GM10248 (cell line): ENCODE measurements around the gene MRPS11.
"Not testable (repeated sequence)": the region's sequence is repeated elsewhere in the genome, so short reads cannot be mapped to it uniquely, and the experiment has no call there.

Experiments
- CTCF ChIA-PET: fragments of 300-600 bp; sonication (Branson Sonifier 250); formaldehyde crosslinking; extraction: SDS; loops from one replicate; lab custom pipeline; 2021; ENCODE audit warnings: antibody characterized with exemption; lab: Yijun Ruan, JAX
- POLR2A ChIA-PET: fragments of 350-650 bp; sonication (Branson Sonifier 250); formaldehyde crosslinking; extraction: SDS; loops from one replicate; lab custom pipeline; 2020; ENCODE audit warnings: antibody characterized with exemption; lab: Yijun Ruan, JAX
- DNase-seq: peaks from one replicate; pipeline ENCODE4 v3.0.0; 2012; ENCODE audit errors: extremely low spot score
- TF ChIP-seq, protein P1 (sequence below): IDR thresholded peaks from 2 replicates; pipeline ENCODE4 v1.5.1; 2012; ENCODE audit warnings: mild to moderate bottlenecking, low read depth; ENCODE audit errors: extremely low read depth, missing control alignments, control extremely low read depth

Gene MRPS11

DNA sequence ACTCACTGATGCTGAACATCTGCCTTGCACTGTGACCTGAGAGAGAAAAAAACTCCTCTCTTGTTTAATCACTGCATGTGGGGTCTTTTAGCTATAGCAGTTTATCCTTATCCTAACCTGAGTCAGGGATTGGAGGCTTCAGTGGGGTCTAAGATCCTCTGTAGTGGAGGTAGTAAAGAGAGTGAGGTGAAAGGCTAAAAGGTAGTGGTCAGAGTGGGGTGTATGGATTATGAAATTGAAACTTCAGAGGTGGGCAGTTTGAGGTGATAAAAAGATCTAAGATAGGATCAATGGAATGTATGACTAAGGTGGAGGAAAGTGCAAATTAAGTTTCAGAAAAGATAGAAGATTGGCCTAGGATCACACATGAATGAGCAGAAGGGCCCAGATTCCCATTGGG lies 42.5 kb downstream of the MRPS11 start:
- TF ChIP-seq, protein P1, sequence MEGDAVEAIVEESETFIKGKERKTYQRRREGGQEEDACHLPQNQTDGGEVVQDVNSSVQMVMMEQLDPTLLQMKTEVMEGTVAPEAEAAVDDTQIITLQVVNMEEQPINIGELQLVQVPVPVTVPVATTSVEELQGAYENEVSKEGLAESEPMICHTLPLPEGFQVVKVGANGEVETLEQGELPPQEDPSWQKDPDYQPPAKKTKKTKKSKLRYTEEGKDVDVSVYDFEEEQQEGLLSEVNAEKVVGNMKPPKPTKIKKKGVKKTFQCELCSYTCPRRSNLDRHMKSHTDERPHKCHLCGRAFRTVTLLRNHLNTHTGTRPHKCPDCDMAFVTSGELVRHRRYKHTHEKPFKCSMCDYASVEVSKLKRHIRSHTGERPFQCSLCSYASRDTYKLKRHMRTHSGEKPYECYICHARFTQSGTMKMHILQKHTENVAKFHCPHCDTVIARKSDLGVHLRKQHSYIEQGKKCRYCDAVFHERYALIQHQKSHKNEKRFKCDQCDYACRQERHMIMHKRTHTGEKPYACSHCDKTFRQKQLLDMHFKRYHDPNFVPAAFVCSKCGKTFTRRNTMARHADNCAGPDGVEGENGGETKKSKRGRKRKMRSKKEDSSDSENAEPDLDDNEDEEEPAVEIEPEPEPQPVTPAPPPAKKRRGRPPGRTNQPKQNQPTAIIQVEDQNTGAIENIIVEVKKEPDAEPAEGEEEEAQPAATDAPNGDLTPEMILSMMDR: no peak
- CTCF ChIA-PET: interaction anchor here (1.6 to 2.0 kb wide), 2 partner anchors 9 to 12 kb away, joined by 3 to 4 read pairs; no protein-coding TSS in a partner anchor
- POLR2A ChIA-PET: no interaction called here
- DNase-seq: no peak

DNA sequence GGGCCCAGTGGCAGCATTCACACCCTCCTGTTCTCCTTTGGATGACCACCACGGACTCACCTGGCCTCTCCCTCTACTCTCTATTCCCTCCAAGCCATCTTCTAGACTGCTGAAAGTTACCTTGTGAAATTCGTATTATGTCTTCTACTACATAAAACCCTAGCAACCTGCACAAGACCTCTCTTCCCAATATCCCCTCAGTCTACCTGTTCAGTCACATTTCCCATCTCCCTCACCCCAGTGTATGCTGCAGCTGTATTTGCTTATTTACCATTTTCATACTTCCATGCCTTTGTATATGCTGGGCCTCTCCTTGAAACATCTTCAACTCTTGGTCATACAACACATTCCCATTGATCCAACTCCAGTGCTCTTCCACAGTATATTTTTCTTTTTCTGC lies 43.7 kb downstream of the MRPS11 start:
- TF ChIP-seq, protein P1: no peak
- CTCF ChIA-PET: no interaction called here
- POLR2A ChIA-PET: no interaction called here
- DNase-seq: no peak

- ChIA-PET CTCF (no interaction called here), POLR2A (no interaction called here)
- TF ChIP-seq, protein P1: no peak
- DNase-seq: no peak
Measured at GRCh38 chr15:88512078-88512477, 44.6 kb downstream of the MRPS11 start.

DNA sequence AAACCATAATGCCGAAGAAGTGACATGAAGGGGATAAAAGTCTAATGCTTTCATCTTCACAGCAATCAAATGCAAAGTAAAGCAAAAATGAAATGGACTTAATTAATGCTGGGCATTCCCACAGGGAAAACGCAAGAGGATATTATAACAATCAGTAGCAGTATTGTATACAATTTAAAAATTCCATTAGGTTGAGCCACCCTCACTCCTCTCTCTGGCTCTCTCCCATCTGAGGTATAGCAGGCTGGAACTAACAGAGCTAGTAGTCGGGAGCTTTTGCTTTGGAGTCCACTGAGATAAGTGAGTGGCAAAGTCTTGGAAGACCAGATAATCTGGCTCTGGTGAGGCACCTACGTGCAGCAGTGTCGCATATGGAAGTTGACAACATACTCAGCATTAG lies 45.1 kb downstream of the MRPS11 start:
- CTCF ChIA-PET: no interaction called here
- POLR2A ChIA-PET: no interaction called here
- DNase-seq: no peak
- TF ChIP-seq, protein P1: no peak

GRCh38 chr15:88513195-88513594 lies 45.7 kb downstream of the MRPS11 start:
- no peak for DNase-seq
- TF ChIP-seq, protein P1: no peak
- CTCF ChIA-PET: no interaction called here
- POLR2A ChIA-PET: no interaction called here

DNA sequence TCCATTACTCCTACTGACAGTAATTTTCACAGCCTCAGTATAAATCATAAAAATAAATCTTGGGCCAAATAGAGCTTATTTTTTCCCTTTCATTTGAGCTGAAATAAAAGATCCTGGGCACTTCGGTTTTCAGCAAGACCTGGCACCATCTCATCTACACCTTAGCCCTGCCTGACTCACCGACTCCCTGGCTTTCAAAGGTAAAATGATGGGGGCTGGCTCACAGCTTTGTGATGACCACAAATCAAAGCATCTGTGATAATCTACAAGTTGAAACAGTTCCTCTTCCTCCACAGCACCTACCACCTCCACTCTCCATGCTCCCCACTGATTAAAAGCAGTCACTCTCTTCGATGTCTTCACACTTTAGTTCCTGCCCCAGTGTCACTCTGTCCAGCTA lies 51.4 kb downstream of the MRPS11 start:
- POLR2A ChIA-PET: no interaction called here
- CTCF ChIA-PET: interaction anchor here (1.0 to 4.0 kb wide), 5 partner anchors 9 to 30 kb away, joined by 3 to 15 read pairs (median 3); no protein-coding TSS in a partner anchor

DNA sequence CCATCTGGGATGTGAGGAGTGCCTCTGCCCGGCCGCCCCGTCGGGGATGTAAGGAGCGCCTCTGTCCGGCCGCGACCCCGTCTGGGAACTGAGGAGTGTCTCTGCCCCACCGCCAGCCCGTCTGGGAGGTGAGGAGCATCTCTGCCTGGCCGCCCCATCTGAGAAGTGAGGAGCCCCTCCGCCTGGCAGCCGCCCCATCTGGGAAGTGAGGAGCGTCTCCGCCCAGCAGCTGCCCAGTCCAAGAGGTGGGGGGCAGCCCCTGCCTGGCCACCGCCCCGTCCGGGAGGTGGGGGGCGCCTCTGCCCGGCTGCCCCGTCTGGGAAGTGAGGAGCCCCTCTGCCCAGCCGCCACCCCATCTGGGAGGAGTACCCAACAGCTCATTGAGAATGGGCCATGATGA lies 56.6 kb downstream of the MRPS11 start:
- CTCF ChIA-PET, DNase-seq, POLR2A ChIA-PET: not testable (repeated sequence)

More for the DNA sequence above, 51.4 kb downstream of the MRPS11 start:
- TF ChIP-seq, protein P1: no peak
- DNase-seq: no peak
